ENCODE measurements around the gene NRIP2. TPM values are rescaled to one million over a fixed set of nuclear protein-coding genes. Genes with fewer than 3 reads are reported as not detected.
"Not testable (repeated sequence)": the region's sequence is repeated elsewhere in the genome, so short reads cannot be mapped to it uniquely, and the experiment has no call there.

NRIP2 gene
- total RNA-seq (1.7 TPM), polyA plus RNA-seq (4.3 TPM)

- H3K4me1 ChIP-seq (ENCODE audit: insufficient read depth), result no peaks in the 10 kb centered on the region
- no peak within 1 kb of the TSS for H3K27ac ChIP-seq (ENCODE audit: low read depth)
- no peak within 1 kb of the TSS for H3K4me3 ChIP-seq (ENCODE audit: low read depth, low read length)
- 11% methylated on average over 32 of the region's 32 CpGs for WGBS
- peak; percentile 53 for DNase-seq (ENCODE audit: extremely low spot score)
- H3K36me3 ChIP-seq (ENCODE audit: insufficient read depth), result peaks cover 2% of the 10 kb centered on the region
These were observed at the start of gene NRIP2 for GRCh38 chr12:2834581-2835491. Gene NRIP2, minus strand, starts transcription at chr12:2835035. Its CDS starts 52 bp downstream, at chr12:2834983.

GRCh38 chr12:2879853-2880252, 45.0 kb upstream of the NRIP2 start:
- DNase-seq (ENCODE audit: extremely low spot score), result no peak
- peaks cover 2% of the 10 kb centered on the region for H3K4me1 ChIP-seq (ENCODE audit: insufficient read depth)
- H3K4me3 ChIP-seq (ENCODE audit: low read depth, low read length), result no peak overlapping the region
- no peak overlapping the region for H3K27ac ChIP-seq (ENCODE audit: low read depth)
- no peaks in the 10 kb centered on the region for H3K36me3 ChIP-seq (ENCODE audit: insufficient read depth)
- 96% methylated on average over 3 of the region's 3 CpGs for WGBS

DNA sequence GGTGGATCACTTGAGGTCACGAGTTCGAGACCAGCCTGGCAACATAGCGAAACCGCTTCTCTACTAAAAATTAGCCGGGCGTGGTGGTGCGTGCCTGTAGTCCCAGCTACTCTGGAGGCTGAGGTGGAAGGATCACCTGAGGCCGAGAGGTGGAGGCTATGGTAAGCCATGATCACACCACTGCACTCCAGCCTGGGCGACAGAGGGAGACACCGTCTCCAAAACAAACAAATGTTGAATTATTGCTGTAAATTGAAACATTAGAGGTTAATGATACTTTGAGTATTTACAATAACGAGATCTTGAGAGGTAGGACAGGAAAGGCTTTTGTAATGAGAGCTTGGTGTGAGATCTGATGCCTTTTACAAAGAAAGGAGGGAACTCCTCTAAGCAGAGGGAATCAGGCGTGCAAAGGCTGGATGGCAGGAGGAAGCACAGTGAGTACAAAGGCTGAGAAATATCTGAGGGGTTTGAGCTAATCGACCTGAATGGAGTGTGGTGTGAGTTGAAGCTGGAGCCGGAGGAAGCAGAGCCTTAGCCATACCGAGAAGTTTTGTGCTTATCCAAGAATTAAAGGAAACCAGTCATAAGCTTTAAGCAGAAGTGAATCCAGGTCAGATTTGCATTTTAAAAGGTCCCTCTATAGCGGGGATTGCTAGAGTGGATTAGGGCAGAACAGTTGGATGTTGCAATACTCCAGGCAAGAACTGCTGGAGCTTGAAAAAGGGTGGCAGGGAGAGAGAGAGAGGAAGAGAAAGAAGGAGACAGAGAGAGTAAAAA, 43.3 kb upstream of the NRIP2 start:
- H3K4me1 ChIP-seq (ENCODE audit: insufficient read depth), result peaks cover 2% of the 10 kb centered on the region
- no peak for DNase-seq (ENCODE audit: extremely low spot score)
- WGBS, result 40% methylated on average over 16 of the region's 16 CpGs
- peak overlapping the region; percentile 87 for H3K4me3 ChIP-seq (ENCODE audit: low read depth, low read length)
- no peaks in the 10 kb centered on the region for H3K36me3 ChIP-seq (ENCODE audit: insufficient read depth)
- peak overlapping the region; percentile 95 for H3K27ac ChIP-seq (ENCODE audit: low read depth)

DNA sequence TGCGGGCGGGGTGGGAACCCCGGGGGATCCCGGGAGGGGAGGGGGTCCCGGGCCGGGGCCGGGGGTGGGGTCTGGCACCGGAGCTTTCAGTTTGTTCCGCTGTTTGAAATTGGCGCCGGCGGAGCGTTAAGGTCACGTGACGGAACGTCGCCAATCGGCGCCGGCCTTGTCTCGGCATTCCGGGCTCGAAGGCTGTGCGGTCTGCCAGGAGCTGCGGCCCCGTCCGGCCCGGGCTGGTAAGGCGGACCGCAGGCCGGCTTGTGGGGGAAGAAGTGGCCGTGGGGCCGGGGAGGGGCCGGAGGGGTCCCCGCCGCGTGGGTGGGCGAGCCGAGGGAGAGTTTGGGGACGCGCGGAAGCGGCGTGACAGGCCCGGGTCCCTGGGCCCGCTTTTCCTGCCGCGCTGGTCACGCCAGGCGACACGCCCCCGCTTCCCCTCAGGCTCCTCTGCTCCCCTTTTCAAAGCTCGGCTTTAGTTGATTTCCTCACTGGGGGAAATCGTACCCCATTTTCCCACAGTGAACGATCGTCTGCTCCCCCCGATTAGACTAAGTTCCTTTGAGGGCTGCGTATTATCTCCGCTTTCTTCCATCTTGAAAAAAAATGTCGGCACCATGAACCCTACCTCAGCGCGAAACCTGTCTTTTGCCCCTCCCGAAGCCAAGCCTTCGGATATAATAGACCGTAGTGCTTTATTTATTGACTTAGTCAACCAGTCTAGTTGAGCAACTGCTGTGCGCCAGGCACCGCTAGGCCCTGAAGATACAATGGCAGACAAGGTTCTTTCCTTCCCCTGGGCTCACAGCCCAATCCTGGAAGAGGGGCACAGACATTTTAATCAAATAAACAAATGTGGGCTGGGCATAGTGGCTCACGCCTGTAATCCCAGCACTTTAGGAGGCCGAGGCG, 42.5 kb upstream of the NRIP2 start, which contains the start of the genes FOXM1 and RHNO1:
Gene FOXM1, minus strand, starts transcription at position 128 of the 906 bp plus-strand sequence. CDS start 2,696 bp downstream, outside the sequence.
Gene RHNO1, plus strand, starts transcription at position 177 of the 906 bp plus-strand sequence. CDS start 8,144 bp downstream, outside the sequence.
- peak; percentile 76 for DNase-seq (ENCODE audit: extremely low spot score)
- WGBS, result under 1% methylated on average over 70 of the region's 70 CpGs
- H3K4me3 ChIP-seq (ENCODE audit: low read depth, low read length), result peak within 1 kb of the TSS; percentile 87
- H3K27ac ChIP-seq (ENCODE audit: low read depth), result peak within 1 kb of the TSS; percentile 95
- no peaks in the 10 kb centered on the region for H3K36me3 ChIP-seq (ENCODE audit: insufficient read depth)
- peaks cover 2% of the 10 kb centered on the region for H3K4me1 ChIP-seq (ENCODE audit: insufficient read depth)

- 3% methylated on average over 38 of the region's 38 CpGs for WGBS
- no peak for DNase-seq (ENCODE audit: extremely low spot score)
- Histone ChIP-seq H3K36me3 (ENCODE audit: insufficient read depth) (no peaks in the 10 kb centered on the region), H3K27ac (ENCODE audit: low read depth) (no peak overlapping the region), H3K4me1 (ENCODE audit: insufficient read depth) (peaks cover 2% of the 10 kb centered on the region), H3K4me3 (ENCODE audit: low read depth, low read length) (peak overlapping the region; percentile 87)
These were observed 41.7 kb upstream of the NRIP2 start for GRCh38 chr12:2876431-2877046.

DNA sequence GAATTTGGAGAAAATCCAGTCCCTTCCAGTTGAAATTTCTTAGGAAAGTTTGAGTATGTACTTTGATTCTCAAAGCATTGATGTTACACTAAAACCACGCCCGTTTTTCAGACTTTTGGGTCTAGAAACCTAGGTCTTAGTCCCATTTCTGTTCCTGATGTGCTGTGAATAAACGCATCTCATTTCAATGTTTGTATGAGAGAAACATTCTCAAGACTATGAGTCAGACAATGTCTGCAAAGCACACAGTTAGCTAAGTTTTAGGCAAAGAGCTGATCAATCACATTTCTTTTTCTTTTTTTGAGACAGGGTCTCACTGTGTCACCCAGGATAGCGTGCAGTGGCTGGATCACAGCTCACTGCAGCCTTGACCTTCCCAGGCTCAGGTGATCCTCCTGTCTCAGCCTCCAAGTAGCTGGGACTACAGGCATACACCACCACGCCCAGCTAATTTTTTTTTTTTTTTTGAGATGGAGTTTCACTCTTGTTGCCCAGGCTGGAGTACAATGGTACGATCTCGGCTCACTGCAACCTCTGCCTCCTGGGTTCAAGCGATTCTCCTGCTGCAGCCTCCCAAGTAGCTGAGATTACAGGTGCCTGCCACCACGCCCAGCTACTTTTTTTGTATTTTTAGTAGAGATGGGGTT, 34.3 kb upstream of the NRIP2 start:
- H3K4me3 ChIP-seq (ENCODE audit: low read depth, low read length); H3K27ac ChIP-seq (ENCODE audit: low read depth); DNase-seq (ENCODE audit: extremely low spot score); H3K4me1 ChIP-seq (ENCODE audit: insufficient read depth); H3K36me3 ChIP-seq (ENCODE audit: insufficient read depth): not testable (repeated sequence)
- WGBS, result 99% methylated on average over 9 of the region's 9 CpGs

GRCh38 chr12:2864198-2864597, 29.4 kb upstream of the NRIP2 start:
- H3K4me1 ChIP-seq (ENCODE audit: insufficient read depth), result no peaks in the 10 kb centered on the region
- H3K4me3 ChIP-seq (ENCODE audit: low read depth, low read length), result no peak overlapping the region
- no peaks in the 10 kb centered on the region for H3K36me3 ChIP-seq (ENCODE audit: insufficient read depth)
- WGBS, result 97% methylated on average over 9 of the region's 9 CpGs
- DNase-seq (ENCODE audit: extremely low spot score), result no peak
- H3K27ac ChIP-seq (ENCODE audit: low read depth), result no peak overlapping the region

GRCh38 chr12:2863402-2863801, 28.6 kb upstream of the NRIP2 start:
- H3K36me3 ChIP-seq (ENCODE audit: insufficient read depth); DNase-seq (ENCODE audit: extremely low spot score); H3K27ac ChIP-seq (ENCODE audit: low read depth); H3K4me1 ChIP-seq (ENCODE audit: insufficient read depth); H3K4me3 ChIP-seq (ENCODE audit: low read depth, low read length): not testable (repeated sequence)
- 99% methylated on average over 7 of the region's 7 CpGs for WGBS

DNA sequence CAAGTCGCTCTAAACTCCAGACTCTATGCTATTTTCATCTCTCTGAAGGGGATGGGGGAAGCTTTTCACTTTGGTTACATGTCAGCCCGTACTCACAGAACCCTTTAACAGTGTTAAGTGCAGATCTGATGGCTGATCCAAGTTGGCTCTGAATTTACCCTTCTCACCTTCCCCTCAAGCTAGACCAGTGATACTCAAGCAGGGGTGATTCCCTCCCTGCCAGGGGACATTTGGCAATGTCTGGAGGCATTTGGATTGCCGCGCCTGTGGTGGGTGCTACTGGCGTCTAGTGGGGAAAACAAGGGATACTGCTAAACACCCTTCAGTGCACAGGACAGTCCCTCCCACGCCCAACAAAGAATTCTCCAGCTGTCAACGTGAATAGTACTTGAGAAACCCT, 28.0 kb upstream of the NRIP2 start:
- H3K27ac ChIP-seq (ENCODE audit: low read depth), result no peak overlapping the region
- no peak overlapping the region for H3K4me3 ChIP-seq (ENCODE audit: low read depth, low read length)
- H3K4me1 ChIP-seq (ENCODE audit: insufficient read depth), result no peaks in the 10 kb centered on the region
- WGBS, result 94% methylated on average over 7 of the region's 7 CpGs
- H3K36me3 ChIP-seq (ENCODE audit: insufficient read depth), result no peaks in the 10 kb centered on the region
- no peak for DNase-seq (ENCODE audit: extremely low spot score)

- Histone ChIP-seq H3K36me3 (ENCODE audit: insufficient read depth) (no peaks in the 10 kb centered on the region), H3K4me3 (ENCODE audit: low read depth, low read length) (no peak overlapping the region), H3K4me1 (ENCODE audit: insufficient read depth) (no peaks in the 10 kb centered on the region), H3K27ac (ENCODE audit: low read depth) (no peak overlapping the region)
- no peak for DNase-seq (ENCODE audit: extremely low spot score)
These were observed 25.3 kb upstream of the NRIP2 start for GRCh38 chr12:2860170-2860569.

- Histone ChIP-seq H3K4me3 (ENCODE audit: low read depth, low read length) (no peak overlapping the region), H3K4me1 (ENCODE audit: insufficient read depth) (no peaks in the 10 kb centered on the region), H3K27ac (ENCODE audit: low read depth) (no peak overlapping the region), H3K36me3 (ENCODE audit: insufficient read depth) (no peaks in the 10 kb centered on the region)
- DNase-seq (ENCODE audit: extremely low spot score), result no peak
- 76% methylated on average over 12 of the region's 12 CpGs for WGBS
These were observed 24.1 kb upstream of the NRIP2 start for GRCh38 chr12:2858944-2859421.

GRCh38 chr12:2858334-2858733, 23.5 kb upstream of the NRIP2 start:
- Histone ChIP-seq H3K4me1 (ENCODE audit: insufficient read depth) (no peaks in the 10 kb centered on the region), H3K4me3 (ENCODE audit: low read depth, low read length) (no peak overlapping the region), H3K27ac (ENCODE audit: low read depth) (no peak overlapping the region), H3K36me3 (ENCODE audit: insufficient read depth) (no peaks in the 10 kb centered on the region)
- no peak for DNase-seq (ENCODE audit: extremely low spot score)
- WGBS, result 90% methylated on average over 2 of the region's 2 CpGs

All from urinary bladder (tissue), 4 donors.